Common myeloid progenitor, CD34-positive (primary cell): Measurements from ENCODE around the gene GLYR1.

Source experiments
- CTCF ChIA-PET: fragments of 350-600 bp; sonication (Branson Sonifier 250); formaldehyde crosslinking; loops from one replicate; lab custom pipeline; 2021; ENCODE audit warnings: antibody characterized with exemption; lab: Charles Lee
- POLR2A ChIA-PET: fragments of 350-600 bp; sonication (Branson Sonifier 250); formaldehyde crosslinking; loops from one replicate; lab custom pipeline; 2021; ENCODE audit warnings: antibody characterized with exemption; lab: Charles Lee
- DNase-seq, 3 donors: peaks; one replicate each; pipeline versions ENCODE4 v3.0.0 to v3.0.0-alpha.2; 2013
- H3K27ac ChIP-seq, 2 experiments: 1 replicate in 1 of 2; 2 replicates in 1 of 2; pipeline ENCODE4 v1.7.0; 2013; ENCODE audit warnings: inconsistent platforms in 2 of 2, low read length in 2 of 2, mild to moderate bottlenecking in 2 of 2, low read depth in 1 of 2, moderate library complexity in 1 of 2; ENCODE audit not compliant: severe bottlenecking in 2 of 2, insufficient read depth in 1 of 2, poor library complexity in 1 of 2
- H3K27me3 ChIP-seq, 5 experiments: replicated peaks in 2 of 5; 1 replicate in 3 of 5; 2 replicates in 2 of 5; pipeline versions ENCODE4 v1.6.1 to v1.7.0; 2013; ENCODE audit warnings: low read length in 4 of 5, mild to moderate bottlenecking in 2 of 5, moderate library complexity in 2 of 5, inconsistent platforms in 1 of 5; ENCODE audit not compliant: insufficient read depth in 5 of 5, control insufficient read depth in 4 of 5
- H3K36me3 ChIP-seq, 4 experiments: 1 replicate in 2 of 4; 2 replicates in 2 of 4; pipeline versions ENCODE4 v1.6.1 to v1.7.0; 2013; ENCODE audit warnings: low read length in 3 of 4, control low read depth in 1 of 4, mild to moderate bottlenecking in 1 of 4; ENCODE audit not compliant: control insufficient read depth in 4 of 4, insufficient read depth in 4 of 4
- H3K4me1 ChIP-seq, 4 experiments: 1 replicate in 3 of 4; 2 replicates in 1 of 4; pipeline versions ENCODE4 v1.6.1 to v1.7.1; 2013; ENCODE audit warnings: low read length in 3 of 4, mild to moderate bottlenecking in 3 of 4, control low read depth in 1 of 4, inconsistent platforms in 1 of 4, moderate library complexity in 1 of 4; ENCODE audit not compliant: control insufficient read depth in 4 of 4, insufficient read depth in 4 of 4; ENCODE audit errors: control extremely low read depth in 1 of 4
- H3K4me3 ChIP-seq, 7 experiments: 1 replicate in 4 of 7; 2 replicates in 3 of 7; pipeline versions ENCODE4 v1.5.1 to v1.7.0; 2013; ENCODE audit warnings: mild to moderate bottlenecking in 7 of 7, low read length in 6 of 7, moderate library complexity in 6 of 7, inconsistent platforms in 2 of 7, low read depth in 2 of 7, control low read depth in 1 of 7; ENCODE audit not compliant: insufficient read depth in 4 of 7, control insufficient read depth in 1 of 7; ENCODE audit errors: extremely low read depth in 1 of 7
- H3K9me3 ChIP-seq, 5 experiments: 1 replicate in 4 of 5; 2 replicates in 1 of 5; pipeline versions ENCODE4 v1.6.1 to v1.7.1; 2013; ENCODE audit warnings: low read length in 4 of 5, mild to moderate bottlenecking in 2 of 5, inconsistent platforms in 1 of 5, low read depth in 1 of 5, moderate library complexity in 1 of 5; ENCODE audit not compliant: control insufficient read depth in 4 of 5, insufficient read depth in 2 of 5; ENCODE audit errors: control extremely low read depth in 1 of 5
- WGBS: methylation state at CpG from one replicate; pipeline ENCODE4 v1.1.5; 2013; ENCODE audit not compliant: insufficient coverage; 5-methylcytosine and 5-hydroxymethylcytosine counted together

The GLYR1 gene

GRCh38 chr16:4869147-4869805 lies 22.2 kb upstream of the GLYR1 start:
- DNase-seq: no peak
- ChIA-PET POLR2A (interaction anchor here (0.7 kb wide), 1 partner anchor 173 kb away, joined by 3 read pairs; no protein-coding TSS in a partner anchor), CTCF (no interaction called here)
- no peak overlapping the region for H3K27ac ChIP-seq
- no peaks in the 10 kb centered on the region for H3K27me3 ChIP-seq
- WGBS: 90% methylated on average over 13 of the region's 13 CpGs
- no peaks in the 10 kb centered on the region for H3K9me3 ChIP-seq
- no peak overlapping the region for H3K4me3 ChIP-seq
- no peaks in the 10 kb centered on the region for H3K4me1 ChIP-seq
- H3K36me3 ChIP-seq: peaks cover 18 to 75% (median 51%) of the 10 kb centered on the region in 4 experiments

- WGBS: 100% methylated on average over 5 of the region's 7 CpGs
- no peaks in the 10 kb centered on the region for H3K9me3 ChIP-seq
- no peaks in the 10 kb centered on the region for H3K4me1 ChIP-seq
- POLR2A ChIA-PET: interaction anchor here (0.6 kb wide), 2 partner anchors 47 to 79 kb away, joined by 3 read pairs; no protein-coding TSS in a partner anchor
- peaks cover 19 to 74% (median 49%) of the 10 kb centered on the region in 4 experiments for H3K36me3 ChIP-seq
- no peaks in the 10 kb centered on the region for H3K27me3 ChIP-seq
- CTCF ChIA-PET: interaction anchor here (1.1 kb wide), 1 partner anchor 24 kb away, joined by 3 read pairs; no protein-coding TSS in a partner anchor
- no peak overlapping the region for H3K4me3 ChIP-seq
- no peak overlapping the region for H3K27ac ChIP-seq
- DNase-seq: no peak
Measured at GRCh38 chr16:4868535-4868934, 21.4 kb upstream of the GLYR1 start.

- H3K27ac ChIP-seq: no peak overlapping the region
- no peak overlapping the region for H3K4me3 ChIP-seq
- H3K4me1 ChIP-seq: no peaks in the 10 kb centered on the region
- no peak for DNase-seq
- no peaks in the 10 kb centered on the region for H3K27me3 ChIP-seq
- H3K36me3 ChIP-seq: peaks cover 18 to 73% (median 47%) of the 10 kb centered on the region in 4 experiments
- no peaks in the 10 kb centered on the region for H3K9me3 ChIP-seq
- WGBS: 94% methylated on average over 3 of the region's 5 CpGs
- CTCF ChIA-PET: interaction anchor here (1.1 kb wide), 1 partner anchor 24 kb away, joined by 3 read pairs; no protein-coding TSS in a partner anchor
- POLR2A ChIA-PET: interaction anchor here (0.6 kb wide), 2 partner anchors 47 to 79 kb away, joined by 3 read pairs; no protein-coding TSS in a partner anchor
Measured at GRCh38 chr16:4868026-4868425, 20.9 kb upstream of the GLYR1 start.

GRCh38 chr16:4866586-4866985 lies 19.5 kb upstream of the GLYR1 start:
- Histone ChIP-seq H3K9me3 (no peaks in the 10 kb centered on the region), H3K27ac (no peak overlapping the region), H3K27me3 (no peaks in the 10 kb centered on the region), H3K36me3 (peaks cover 14 to 73% (median 40%) of the 10 kb centered on the region in 4 experiments), H3K4me3 (no peak overlapping the region), H3K4me1 (no peaks in the 10 kb centered on the region)
- DNase-seq: no peak
- CTCF ChIA-PET: no interaction called here
- POLR2A ChIA-PET: no interaction called here
- 99% methylated on average over 10 of the region's 12 CpGs for WGBS

- H3K9me3 ChIP-seq: no peaks in the 10 kb centered on the region
- no peaks in the 10 kb centered on the region for H3K4me1 ChIP-seq
- 100% methylated on average over 11 of the region's 13 CpGs for WGBS
- no peak overlapping the region for H3K4me3 ChIP-seq
- no peaks in the 10 kb centered on the region for H3K27me3 ChIP-seq
- CTCF ChIA-PET: interaction anchor here (2.5 kb wide), 1 partner anchor 9 kb away, joined by 7 read pairs; no protein-coding TSS in a partner anchor
- DNase-seq: no peak
- POLR2A ChIA-PET: no interaction called here
- no peak overlapping the region for H3K27ac ChIP-seq
- peaks cover 16 to 75% (median 45%) of the 10 kb centered on the region in 4 experiments for H3K36me3 ChIP-seq
Measured at GRCh38 chr16:4865231-4865860, 18.3 kb upstream of the GLYR1 start.

GRCh38 chr16:4864728-4865127 lies 17.6 kb upstream of the GLYR1 start:
- POLR2A ChIA-PET: no interaction called here
- H3K36me3 ChIP-seq: peaks cover 20 to 75% (median 48%) of the 10 kb centered on the region in 4 experiments
- no peaks in the 10 kb centered on the region for H3K9me3 ChIP-seq
- H3K27me3 ChIP-seq: no peaks in the 10 kb centered on the region
- no CpG with 5 or more reads among the region's 3 CpGs for WGBS
- no peak overlapping the region for H3K4me3 ChIP-seq
- H3K27ac ChIP-seq: no peak overlapping the region
- DNase-seq: no peak
- no peaks in the 10 kb centered on the region for H3K4me1 ChIP-seq
- CTCF ChIA-PET: interaction anchor here (2.5 kb wide), 1 partner anchor 10 kb away, joined by 7 read pairs; no protein-coding TSS in a partner anchor

DNA sequence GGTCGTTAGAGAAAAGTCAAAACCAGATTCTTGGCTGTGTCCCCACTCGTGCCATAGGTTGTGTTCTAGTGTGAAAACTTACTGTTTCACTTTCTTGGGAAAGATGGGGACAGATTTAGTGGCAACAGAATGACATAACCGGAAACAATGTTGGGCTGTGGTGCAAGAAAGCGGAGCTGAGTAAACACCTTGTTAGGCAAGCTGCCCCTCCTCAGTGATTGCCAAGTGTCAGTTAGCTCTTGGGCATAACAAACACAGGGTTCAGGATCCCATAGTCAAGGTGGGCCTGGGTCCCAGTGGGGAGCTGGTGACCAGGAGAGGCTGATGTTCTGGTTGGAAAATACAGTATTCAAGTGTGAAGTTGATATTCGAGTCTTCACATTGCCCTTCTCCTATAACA lies 15.6 kb upstream of the GLYR1 start:
- DNase-seq: no peak
- Histone ChIP-seq H3K27ac (no peak overlapping the region), H3K4me3 (no peak overlapping the region), H3K36me3 (peaks cover 26 to 75% (median 51%) of the 10 kb centered on the region in 4 experiments), H3K4me1 (no peaks in the 10 kb centered on the region), H3K27me3 (no peaks in the 10 kb centered on the region), H3K9me3 (no peaks in the 10 kb centered on the region)
- POLR2A ChIA-PET: no interaction called here
- 98% methylated on average over 4 of the region's 5 CpGs for WGBS
- CTCF ChIA-PET: no interaction called here
